Measurements from ENCODE around the gene NFX1. TPM values are rescaled to one million over a fixed set of nuclear protein-coding genes. Genes with fewer than 3 reads are reported as not detected.

The NFX1 gene
- total and polyA plus RNA-seq, 9 donors = 18.5 to 44.5 (median 34.3) TPM

DNA sequence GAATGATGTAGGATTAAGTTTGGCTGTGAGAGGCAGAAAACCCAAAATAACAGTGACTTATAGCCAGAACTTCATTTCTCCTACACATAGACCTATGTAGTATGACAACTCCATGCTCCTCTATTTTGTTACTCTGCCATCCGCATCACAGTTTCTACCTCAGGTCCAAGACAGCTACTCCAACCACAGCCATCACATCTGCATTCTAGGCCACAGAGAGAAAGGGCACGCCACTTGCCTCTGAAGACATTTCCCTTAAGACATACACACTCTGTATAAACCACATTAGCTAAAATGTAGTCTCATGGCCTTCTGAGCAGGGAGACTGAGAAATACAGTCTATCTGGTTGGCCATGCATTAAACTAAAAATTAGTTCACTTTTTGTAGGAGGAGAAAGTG is 40.3 kb upstream of the NFX1 start:
- DNase-seq = no peak
- Histone ChIP-seq H3K9me3 (no peaks in the 10 kb centered on the region), H3K36me3 (no peaks in the 10 kb centered on the region), H3K4me1 (ENCODE audit: insufficient read depth) (no peaks in the 10 kb centered on the region), H3K27ac (no peak overlapping the region), H3K27me3 (no peaks in the 10 kb centered on the region), H3K4me3 (no peak overlapping the region)
- intact Hi-C loops (cut with DNase I) = no loop called here
- TF ChIP-seq POLR2A (IDR thresholded peaks at IDR 0.05) (no peak), CTCF (IDR thresholded peaks at IDR 0.05) (no peak), EP300 (IDR thresholded peaks at IDR 0.05) (no peak)
- 89 to 96% (median 95%) methylated on average over 2 of the region's 2 CpGs for WGBS, 3 donors

DNA sequence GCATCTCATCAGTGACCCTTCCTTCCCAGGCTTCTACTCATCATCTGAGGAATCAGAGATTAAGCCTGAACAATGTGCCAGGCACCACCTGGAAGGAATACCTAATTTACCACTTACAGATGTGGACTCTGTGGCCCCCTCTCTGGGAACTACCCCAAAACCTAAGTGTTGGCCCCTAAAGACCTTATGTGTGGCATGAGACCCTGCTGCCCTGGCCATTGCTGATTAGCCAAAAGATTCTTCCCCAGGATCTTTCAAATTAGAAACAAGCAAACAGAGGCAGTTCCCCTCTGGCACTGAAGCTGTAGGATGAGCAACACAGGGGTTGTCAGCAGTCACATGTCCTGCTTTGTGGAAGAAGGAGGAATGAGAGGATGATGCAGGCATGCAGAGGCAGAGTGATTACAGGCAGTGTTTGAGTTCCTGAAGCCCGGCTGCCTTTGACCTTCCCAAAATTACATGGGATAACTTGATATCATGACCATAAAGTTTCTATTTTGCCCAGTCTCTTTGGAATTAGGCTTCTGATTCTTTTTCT is 39.8 kb upstream of the NFX1 start:
- Histone ChIP-seq H3K27me3 (no peaks in the 10 kb centered on the region), H3K9me3 (no peaks in the 10 kb centered on the region), H3K4me1 (ENCODE audit: insufficient read depth) (no peaks in the 10 kb centered on the region), H3K36me3 (no peaks in the 10 kb centered on the region), H3K27ac (no peak overlapping the region), H3K4me3 (no peak overlapping the region)
- intact Hi-C loops (cut with DNase I) = no loop called here
- no peak for TF ChIP-seq EP300 (IDR thresholded peaks at IDR 0.05)
- no peak for TF ChIP-seq CTCF (IDR thresholded peaks at IDR 0.05)
- no peak for TF ChIP-seq POLR2A (IDR thresholded peaks at IDR 0.05)
- no peak for DNase-seq
- WGBS, 3 donors = 20 to 43% (median 20%) methylated on average over 1 of the region's 1 CpG

DNA sequence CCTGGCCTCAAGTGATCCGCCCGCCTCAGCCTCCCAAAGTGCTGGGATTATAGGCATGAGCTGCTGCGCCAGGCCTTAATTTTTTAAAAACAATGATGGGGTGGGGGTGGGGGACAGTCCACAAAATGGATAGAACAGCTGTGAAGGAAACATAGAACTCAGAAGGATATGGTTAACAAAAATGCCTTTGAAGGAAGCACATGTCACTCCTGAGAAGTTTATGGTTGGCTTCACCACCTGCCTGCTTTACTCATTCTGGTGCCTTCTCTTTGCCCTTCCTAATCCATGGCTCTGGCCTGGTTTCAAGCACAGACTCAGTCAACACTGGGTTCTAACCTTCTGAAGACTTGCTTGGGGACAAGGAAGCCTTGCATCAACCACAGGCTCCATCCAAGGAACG is 36.1 kb upstream of the NFX1 start:
- H3K9me3 ChIP-seq = no peaks in the 10 kb centered on the region
- H3K4me1 ChIP-seq (ENCODE audit: insufficient read depth) = no peaks in the 10 kb centered on the region
- no peaks in the 10 kb centered on the region for H3K36me3 ChIP-seq
- DNase-seq = no peak
- TF ChIP-seq CTCF (IDR thresholded peaks at IDR 0.05) (no peak), EP300 (IDR thresholded peaks at IDR 0.05) (no peak)
- H3K4me3 ChIP-seq = no peak overlapping the region
- 96 to 99% (median 98%) methylated on average over 4 of the region's 4 CpGs for WGBS, 3 donors
- H3K27me3 ChIP-seq = no peaks in the 10 kb centered on the region
- H3K27ac ChIP-seq = no peak overlapping the region
- intact Hi-C loops (cut with DNase I) = no loop called here

DNA sequence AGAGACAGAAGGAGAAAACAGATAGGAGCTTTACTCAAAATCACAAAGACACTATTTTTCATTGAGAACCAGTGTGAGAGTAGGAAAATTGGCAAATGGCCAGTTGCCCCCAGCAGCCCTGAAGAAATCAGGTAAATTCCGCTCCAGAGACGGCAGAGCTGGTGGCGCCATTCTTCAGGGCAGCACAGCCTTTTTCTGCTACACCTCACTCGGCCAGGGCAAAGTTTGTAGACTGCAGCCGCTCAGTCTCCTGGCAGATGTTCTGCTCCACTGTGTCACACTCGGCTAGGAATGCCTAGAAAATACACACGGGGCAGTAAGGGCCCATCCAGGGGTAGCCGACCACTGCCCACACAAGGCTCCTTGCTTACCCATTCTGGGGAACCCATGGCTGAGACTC is 35.3 kb upstream of the NFX1 start:
- H3K4me1 ChIP-seq (ENCODE audit: insufficient read depth) = no peaks in the 10 kb centered on the region
- TF ChIP-seq CTCF (IDR thresholded peaks at IDR 0.05) (no peak), EP300 (IDR thresholded peaks at IDR 0.05) (no peak), POLR2A (IDR thresholded peaks at IDR 0.05) (no peak)
- no peaks in the 10 kb centered on the region for H3K27me3 ChIP-seq
- no peak overlapping the region for H3K4me3 ChIP-seq
- intact Hi-C loops (cut with DNase I) = no loop called here
- no peaks in the 10 kb centered on the region for H3K36me3 ChIP-seq
- WGBS, 3 donors = 91 to 96% (median 92%) methylated on average over 8 of the region's 8 CpGs
- H3K9me3 ChIP-seq = no peaks in the 10 kb centered on the region
- H3K27ac ChIP-seq = no peak overlapping the region
- DNase-seq = no peak
